ENCODE measurements around the gene TMEM196. TPM values are rescaled to one million over a fixed set of nuclear protein-coding genes. Genes with fewer than 3 reads are reported as not detected.

The TMEM196 gene
- not detected for total RNA-seq
- long read RNA-seq = 0 reads

DNA sequence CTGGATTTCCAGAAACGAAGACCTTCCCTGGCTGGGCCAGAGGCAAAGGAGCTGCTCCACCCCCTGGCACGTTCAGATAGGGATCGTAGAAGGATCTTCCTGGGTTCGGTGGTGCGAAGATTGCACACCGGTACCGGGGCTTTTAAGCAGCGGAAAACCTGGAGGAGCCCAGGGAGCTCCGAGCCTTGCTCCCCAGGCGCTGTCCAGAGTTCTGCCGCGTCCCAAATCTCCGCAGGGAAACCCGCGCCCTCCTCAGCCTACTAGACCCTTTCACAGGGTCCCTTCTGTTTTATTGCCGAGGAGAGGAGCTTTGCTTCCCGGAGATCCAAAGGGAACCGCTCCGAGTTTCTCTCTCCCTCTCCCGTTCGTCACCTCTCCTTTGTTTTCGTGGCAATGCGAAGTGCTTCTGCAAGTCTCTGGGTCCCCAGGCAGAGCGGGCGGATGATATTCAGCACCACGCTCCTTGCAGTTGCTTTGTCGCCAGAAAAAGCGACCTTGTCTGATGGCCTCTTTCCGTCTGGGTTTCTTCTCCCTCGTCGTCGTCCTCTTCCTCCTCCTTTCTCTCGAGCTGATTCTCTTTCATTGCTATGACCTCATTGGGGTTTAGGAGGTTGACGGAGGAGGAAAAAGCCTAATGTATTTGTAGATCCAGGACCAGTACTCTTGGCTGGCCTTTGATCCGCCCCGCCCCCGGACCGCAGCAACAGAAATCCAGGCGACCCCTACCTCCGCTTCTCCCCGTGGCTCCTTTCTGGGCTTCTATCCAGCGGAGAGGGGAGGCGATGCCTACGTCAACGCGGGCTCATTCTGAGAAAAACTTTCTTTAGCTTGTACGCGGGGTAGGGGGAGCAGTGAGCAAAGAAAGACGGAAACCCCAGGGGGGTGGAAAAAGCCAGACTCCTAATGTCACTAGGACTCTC, at the start of gene TMEM196:
Gene TMEM196 (minus strand): TSS at position 777 of the 920 bp plus-strand sequence. CDS start 921 bp downstream, outside the sequence.
- intact Hi-C loops (cut with micrococcal nuclease) = no loop called here
- no peak for ATAC-seq

GRCh38 chr7:19816128-19816527, 42.7 kb upstream of the TMEM196 start:
- intact Hi-C loops (cut with micrococcal nuclease) = no loop called here
- DNase-seq (no peak), ATAC-seq (no peak)

More for the DNA sequence above, at the start of gene TMEM196:
- no peak for DNase-seq

DNA sequence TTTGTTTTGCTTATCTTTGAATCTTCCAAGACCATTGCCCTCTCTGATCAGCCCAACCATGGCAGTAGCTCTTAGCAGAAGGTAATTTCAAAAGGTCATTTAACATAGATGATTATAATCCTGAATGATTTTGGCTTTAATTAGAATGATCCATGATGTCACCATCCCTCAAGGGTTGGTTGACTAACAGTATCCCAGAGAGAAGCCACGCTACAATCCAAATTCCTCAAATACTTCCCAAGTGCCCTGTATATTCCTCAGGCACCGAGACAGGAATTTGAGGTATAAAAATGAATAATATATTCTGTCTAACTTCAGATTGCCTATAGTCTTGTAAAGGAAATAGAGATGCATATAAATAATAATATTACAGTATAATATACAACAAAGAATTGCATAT, 42.1 kb upstream of the TMEM196 start:
- intact Hi-C loops (cut with micrococcal nuclease) = no loop called here
- DNase-seq = no peak
- no peak for ATAC-seq

GRCh38 chr7:19814776-19815175, 41.4 kb upstream of the TMEM196 start:
- intact Hi-C loops (cut with micrococcal nuclease) = no loop called here
- DNase-seq (no peak), ATAC-seq (no peak)

DNA sequence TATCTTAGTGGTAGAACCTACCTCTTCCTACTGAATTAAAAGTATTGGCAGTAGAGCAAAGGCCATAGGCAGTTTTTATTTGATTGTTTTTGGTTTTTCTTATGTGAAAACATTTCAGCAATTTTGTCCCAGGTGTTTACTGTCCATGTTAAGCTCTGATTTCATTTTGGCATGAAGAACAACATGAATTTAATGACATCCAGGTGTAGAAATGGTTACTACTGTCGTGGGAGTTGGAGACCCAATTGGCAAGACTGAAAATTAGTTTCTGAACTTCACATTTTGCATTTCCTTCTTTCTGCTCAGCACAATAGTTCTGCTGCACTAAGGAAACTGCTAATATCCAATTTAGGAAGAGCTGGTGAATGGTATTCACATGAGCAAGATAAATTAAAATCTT, 38.0 kb upstream of the TMEM196 start:
- intact Hi-C loops (cut with micrococcal nuclease) = no loop called here
- ATAC-seq = no peak

DNA sequence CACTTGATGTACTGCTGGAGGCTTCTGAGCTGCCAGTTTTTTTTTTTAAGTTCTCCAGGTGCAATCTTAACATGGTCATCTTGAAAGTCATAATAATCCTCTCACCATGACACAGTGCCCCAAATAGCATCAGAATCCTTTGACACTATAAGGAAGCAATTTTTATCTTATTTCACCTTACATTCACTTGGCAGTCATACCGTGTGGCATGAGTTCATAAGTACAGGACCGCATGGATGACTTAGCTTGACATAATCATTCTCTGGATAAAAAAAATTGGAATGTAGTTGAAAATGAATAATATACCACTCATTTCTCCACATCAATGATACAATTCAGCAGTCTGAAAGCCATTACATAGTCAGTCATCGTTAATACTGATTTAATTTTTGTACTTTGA, 25.6 kb upstream of the TMEM196 start:
- intact Hi-C loops (cut with micrococcal nuclease) = no loop called here
- ATAC-seq (no peak), DNase-seq (no peak)

More for the DNA sequence above, 38.0 kb upstream of the TMEM196 start:
- DNase-seq = no peak

DNA sequence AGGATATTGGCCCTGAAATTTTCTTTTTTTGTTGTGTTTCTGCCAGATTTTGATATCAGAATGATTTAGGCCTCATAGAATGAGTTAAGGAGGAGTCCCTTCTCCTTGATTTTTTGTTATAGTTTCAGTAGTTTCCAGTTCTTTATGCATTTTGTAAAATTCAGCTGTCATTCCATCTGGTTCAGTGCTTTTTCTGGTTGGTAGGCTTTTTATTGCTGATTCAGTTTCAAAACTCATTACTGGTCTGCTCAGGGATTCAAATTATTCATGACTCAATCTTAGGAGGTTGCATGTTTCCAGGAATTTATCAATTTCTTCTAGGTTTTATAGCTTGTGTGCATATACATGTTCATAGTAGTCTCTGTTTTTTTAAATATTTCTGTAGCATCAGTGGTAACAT, 10.1 kb upstream of the TMEM196 start:
- no peak for ATAC-seq
- DNase-seq = no peak
- intact Hi-C loops (cut with micrococcal nuclease) = no loop called here

GRCh38 chr7:19776981-19777380, 3.6 kb upstream of the TMEM196 start:
- ATAC-seq = no peak
- intact Hi-C loops (cut with micrococcal nuclease) = no loop called here
- no peak for DNase-seq

DNA sequence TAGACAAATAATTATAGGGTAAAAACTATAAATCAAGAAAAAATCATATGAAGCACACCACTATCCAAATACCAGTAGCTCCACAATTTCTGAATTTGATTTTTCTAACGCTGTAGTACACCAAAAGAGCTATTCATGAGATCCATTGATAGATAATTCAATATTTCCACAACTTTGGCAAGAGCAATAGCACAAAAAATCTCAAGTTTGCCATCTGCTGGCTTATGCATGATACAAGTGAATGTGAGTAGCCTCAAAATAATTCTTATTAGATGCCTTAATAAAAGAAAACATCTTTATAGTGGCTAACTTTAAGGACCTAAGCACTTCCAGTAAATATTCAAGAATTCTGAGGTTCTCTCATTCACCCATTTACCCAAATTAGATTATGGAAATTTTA, 2.2 kb upstream of the TMEM196 start:
- ATAC-seq (no peak), DNase-seq (no peak)
- intact Hi-C loops (cut with micrococcal nuclease) = no loop called here

DNA sequence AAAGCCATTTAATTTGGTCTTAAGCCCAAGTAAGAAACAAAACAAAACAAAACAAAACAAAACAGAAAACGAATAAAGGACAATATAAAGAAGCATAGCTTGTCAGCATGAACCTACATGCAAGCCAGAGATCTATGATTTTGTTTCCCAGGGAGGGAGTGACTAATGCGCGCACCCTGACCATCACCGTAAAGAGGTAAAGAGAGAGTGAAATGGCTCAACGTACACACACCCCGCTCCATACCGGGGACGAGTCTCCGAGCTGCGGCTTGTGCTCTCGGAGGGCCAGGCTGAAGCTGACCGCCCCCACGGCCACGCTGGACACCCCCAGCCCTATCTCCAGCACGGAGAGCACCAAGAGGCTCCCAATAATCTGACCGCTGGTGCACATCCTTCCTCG, 1.1 kb downstream of the TMEM196 start:
- no peak for DNase-seq
- no peak for ATAC-seq
- intact Hi-C loops (cut with micrococcal nuclease) = no loop called here

DNA sequence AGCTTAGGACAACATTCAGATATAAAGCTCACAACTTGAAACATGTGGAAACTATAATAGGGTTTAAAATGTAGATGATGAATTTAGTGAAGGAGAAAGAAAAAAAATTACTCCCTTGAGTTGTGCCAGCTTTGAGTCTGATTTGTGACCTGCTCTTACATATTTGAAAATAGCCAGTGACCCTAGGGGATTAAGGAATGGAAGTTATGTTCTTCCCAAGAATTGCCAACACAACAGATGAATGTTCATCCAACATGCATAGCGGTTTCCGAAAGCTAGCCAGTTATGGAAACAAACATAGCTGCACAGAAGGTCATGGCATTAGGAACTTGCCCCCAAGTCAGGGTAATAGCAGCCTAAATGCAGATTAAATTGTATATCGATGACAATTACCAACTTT, 10.8 kb downstream of the TMEM196 start:
- ATAC-seq = no peak
- no peak for DNase-seq
- intact Hi-C loops (cut with micrococcal nuclease) = no loop called here

DNA sequence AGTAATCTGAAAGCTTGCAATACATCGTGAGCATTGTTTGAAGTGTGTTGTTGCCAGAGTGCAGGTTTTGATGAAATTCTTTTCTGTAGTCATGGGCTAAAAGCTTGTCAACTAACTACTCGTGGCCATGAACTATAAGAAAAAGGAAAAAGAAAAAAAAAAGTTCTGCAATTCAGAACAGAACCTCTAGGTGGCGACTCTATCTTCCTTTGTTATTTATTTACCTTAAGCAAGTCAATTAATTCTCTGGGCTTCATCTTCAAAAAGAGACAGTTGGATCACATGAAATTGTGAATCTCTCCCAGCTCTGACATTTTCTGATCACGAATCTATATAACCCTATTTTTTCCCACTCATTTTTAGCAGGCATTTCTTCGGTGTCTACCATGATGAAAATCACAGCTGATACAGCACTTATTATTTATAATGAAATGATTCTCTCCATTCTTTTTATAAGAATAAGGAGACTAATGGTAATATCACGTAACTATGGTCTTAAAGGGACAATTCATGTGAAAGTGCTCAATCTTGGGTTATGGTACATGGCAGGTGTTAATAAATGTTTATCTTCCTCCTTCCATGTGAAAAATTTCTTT, 18.8 kb downstream of the TMEM196 start:
- intact Hi-C loops (cut with micrococcal nuclease) = no loop called here
- ATAC-seq (no peak), DNase-seq (no peak)

DNA sequence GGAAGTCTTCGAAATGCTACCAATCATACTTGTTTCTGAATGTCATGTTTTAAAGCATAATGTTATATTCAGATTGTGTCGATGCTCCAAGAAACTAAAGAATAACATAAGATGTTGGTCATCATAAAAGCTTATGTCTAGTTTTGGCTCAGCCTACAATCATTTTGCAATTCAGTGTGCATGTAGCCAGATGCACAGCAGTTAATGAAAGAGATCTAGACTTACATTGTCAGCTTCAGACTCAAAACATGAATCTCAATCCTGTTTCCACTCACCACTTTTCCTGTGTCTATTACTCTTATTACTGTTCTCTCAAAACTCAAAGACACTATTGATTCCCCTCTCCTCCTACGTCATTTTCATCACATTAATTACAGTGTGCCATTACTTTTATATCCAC, 21.4 kb downstream of the TMEM196 start:
- intact Hi-C loops (cut with micrococcal nuclease) = no loop called here

GRCh38 chr7:19749658-19750057, 23.8 kb downstream of the TMEM196 start:
- ATAC-seq (no peak), DNase-seq (no peak)
- intact Hi-C loops (cut with micrococcal nuclease) = loop anchor here (10.0 kb wide), 1 partner anchor 845 kb away; no protein-coding TSS in a partner anchor

More for the DNA sequence above, 21.4 kb downstream of the TMEM196 start:
- DNase-seq (no peak), ATAC-seq (no peak)

DNA sequence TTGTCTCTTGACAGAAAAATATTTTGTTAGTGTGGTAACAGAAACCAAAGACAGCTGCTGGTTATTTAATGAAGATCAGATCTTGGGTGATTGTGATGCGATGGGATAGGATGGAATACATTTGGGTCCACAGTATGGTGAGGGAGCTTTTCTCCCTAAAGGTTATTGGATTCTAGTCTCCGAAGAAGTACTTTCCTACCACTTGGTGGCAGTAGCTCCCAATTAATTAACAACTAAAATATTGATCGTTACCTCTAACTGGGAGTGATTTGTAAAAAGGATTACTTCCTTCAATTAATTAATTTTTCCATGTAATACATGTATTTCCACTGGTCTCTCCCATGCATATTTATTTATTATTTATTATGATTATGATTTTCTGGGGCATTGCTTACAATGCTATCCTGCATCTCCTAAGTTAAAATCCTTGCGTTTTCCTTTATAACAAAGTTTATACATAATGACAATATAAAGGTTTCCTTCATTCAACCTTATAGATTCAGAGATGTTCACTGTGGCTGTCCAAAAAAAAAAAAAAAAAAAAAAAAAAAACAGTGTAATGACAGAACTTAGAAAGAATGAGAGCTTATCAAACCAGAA, 25.6 kb downstream of the TMEM196 start:
- ATAC-seq (no peak), DNase-seq (no peak)
- intact Hi-C loops (cut with micrococcal nuclease) = loop anchor here (10.0 kb wide), 1 partner anchor 847 kb away; no protein-coding TSS in a partner anchor

GRCh38 chr7:19744075-19744474, 29.3 kb downstream of the TMEM196 start:
- ATAC-seq = no peak
- intact Hi-C loops (cut with micrococcal nuclease) = loop anchor here (10.0 kb wide), 1 partner anchor 851 kb away; no protein-coding TSS in a partner anchor
- no peak for DNase-seq

- no peak for DNase-seq
- intact Hi-C loops (cut with micrococcal nuclease) = no loop called here
- ATAC-seq = no peak
These were observed 44.7 kb downstream of the TMEM196 start for GRCh38 chr7:19728716-19729115.

DNA sequence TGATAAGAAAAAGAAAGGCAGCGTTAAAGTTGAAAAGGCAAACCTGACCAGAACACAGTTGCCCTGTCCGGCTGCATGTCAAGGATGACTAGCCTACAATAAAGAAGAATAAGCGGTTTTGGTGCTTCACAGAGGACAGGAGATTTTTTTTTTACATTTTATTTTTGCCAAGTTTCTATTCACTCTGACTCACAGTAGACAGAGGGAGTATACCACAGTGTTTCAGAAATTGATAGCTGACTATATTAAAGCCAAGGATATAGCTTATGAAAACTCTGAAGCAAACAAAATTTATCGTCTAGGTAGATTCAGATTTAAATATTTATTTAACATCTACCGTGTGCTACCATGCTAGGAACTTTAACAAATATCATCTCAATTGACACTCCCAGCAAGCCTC, 47.6 kb downstream of the TMEM196 start:
- intact Hi-C loops (cut with micrococcal nuclease) = no loop called here
- DNase-seq = no peak
- ATAC-seq = no peak

- DNase-seq = no peak
- intact Hi-C loops (cut with micrococcal nuclease) = loop anchor here (10.0 kb wide), 1 partner anchor 879 kb away; no protein-coding TSS in a partner anchor
- ATAC-seq = no peak
These were observed 57.9 kb downstream of the TMEM196 start for GRCh38 chr7:19715499-19715898.

DNA sequence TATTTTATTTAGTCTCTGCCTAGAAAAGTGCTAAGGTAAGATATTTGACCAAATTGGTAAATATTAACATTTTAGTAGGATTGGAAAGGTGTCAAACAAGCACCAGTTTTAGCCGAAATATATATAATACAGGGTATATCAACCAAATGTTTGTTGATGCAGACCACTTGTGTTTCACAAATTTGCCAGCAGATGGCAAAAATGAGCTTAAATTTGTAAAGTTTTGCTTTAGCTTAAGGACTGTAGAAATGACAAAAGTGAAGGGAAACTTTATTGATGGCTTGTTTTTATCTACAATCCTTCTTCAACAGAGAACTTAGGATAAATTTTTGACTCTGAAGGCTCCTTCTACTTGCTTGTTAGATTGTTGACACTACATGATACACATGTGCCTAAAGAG, 59.7 kb downstream of the TMEM196 start:
- intact Hi-C loops (cut with micrococcal nuclease) = loop anchor here (10.0 kb wide), 1 partner anchor 881 kb away; no protein-coding TSS in a partner anchor
- DNase-seq (no peak), ATAC-seq (no peak)

All from left ventricle myocardium superior (tissue), 1 donor.